DND-41 (cell line): ENCODE measurements around the gene PCBP4.
A peak's percentile ranks its signal among the peaks of the same experiment; 100 is the strongest.

Source experiments
- ATAC-seq: fragments of 200-7000 bp; cut with Tn5 transposase; 3 replicates; pipeline ENCODE4 v1.9.1; 2021; ENCODE audit warnings: low read depth; ENCODE audit not compliant: insufficient read depth
- DNase-seq: peaks from one replicate; pipeline ENCODE4 v3.0.0-alpha.2; 2020
- H2AFZ ChIP-seq: 2 replicates; pipeline ENCODE4 v1.6.0; 2012; ENCODE audit warnings: low read depth, low read length
- H3K27ac ChIP-seq: 2 replicates; pipeline ENCODE4 v1.5.1; 2012; ENCODE audit warnings: low read length, inconsistent platforms
- H3K27me3 ChIP-seq: fragments of 200-600 bp; sonication (generic); 2 replicates; pipeline ENCODE4 v1.6.0; 2012; ENCODE audit warnings: low read length, mild to moderate bottlenecking, inconsistent platforms; ENCODE audit not compliant: insufficient read depth, poor library complexity
- H3K36me3 ChIP-seq: 2 replicates; pipeline ENCODE4 v1.5.1; 2012; ENCODE audit warnings: low read length, inconsistent platforms; ENCODE audit not compliant: insufficient read depth
- H3K4me1 ChIP-seq: 2 replicates; pipeline ENCODE4 v1.5.1; 2012; ENCODE audit warnings: mild to moderate bottlenecking, low read length; ENCODE audit not compliant: insufficient read depth
- H3K4me2 ChIP-seq: 2 replicates; pipeline ENCODE4 v1.6.0; 2012; ENCODE audit warnings: mild to moderate bottlenecking, moderate library complexity, low read length, inconsistent platforms; ENCODE audit not compliant: insufficient read depth
- H3K4me3 ChIP-seq, 2 experiments: fragments of 200-600 bp in 1 of 2; shearing (Covaris generic) in 1 of 2; 2 replicates each; pipeline ENCODE4 v1.5.1; 2012 to 2016; ENCODE audit warnings: inconsistent platforms in 2 of 2, low read length in 2 of 2, mild to moderate bottlenecking in 2 of 2, low read depth in 1 of 2, moderate library complexity in 1 of 2
- H3K79me2 ChIP-seq: 2 replicates; pipeline ENCODE4 v1.6.0; 2012; ENCODE audit warnings: low read length, inconsistent platforms; ENCODE audit not compliant: insufficient read depth
- H3K9ac ChIP-seq: 2 replicates; pipeline ENCODE4 v1.6.0; 2012; ENCODE audit warnings: low read depth, mild to moderate bottlenecking, inconsistent platforms, low read length, moderate library complexity
- H3K9me3 ChIP-seq: 2 replicates; pipeline ENCODE4 v1.5.1; 2012; ENCODE audit warnings: low read length, moderate library complexity, mild to moderate bottlenecking, inconsistent platforms; ENCODE audit not compliant: insufficient read depth, severe bottlenecking
- H4K20me1 ChIP-seq: 2 replicates; pipeline ENCODE4 v1.6.0; 2012; ENCODE audit warnings: low read length; ENCODE audit not compliant: insufficient read depth
- CTCF ChIP-seq: IDR thresholded peaks from 2 replicates; pipeline ENCODE4 v1.5.1; 2012; ENCODE audit warnings: borderline replicate concordance, low read length, moderate library complexity, mild to moderate bottlenecking; ENCODE audit not compliant: poor library complexity, severe bottlenecking; ENCODE audit errors: extremely low read depth
- EZH2 ChIP-seq: IDR thresholded peaks from 3 replicates; pipeline ENCODE4 v1.6.1; 2012; ENCODE audit warnings: borderline replicate concordance, low read depth, mild to moderate bottlenecking, moderate library complexity, low read length, inconsistent platforms; ENCODE audit not compliant: severe bottlenecking

Gene PCBP4

GRCh38 chr3:51944451-51945021 lies 22.7 kb downstream of the PCBP4 start:
- Histone ChIP-seq H3K4me2 (no peak overlapping the region), H3K27me3 (no peaks in the 10 kb centered on the region), H3K36me3 (no peaks in the 10 kb centered on the region; the same call in 1 of the 2 replicates), H2AFZ (no peak overlapping the region), H3K9ac (no peak overlapping the region), H3K4me1 (peaks cover 33% of the 10 kb centered on the region), H3K9me3 (no peaks in the 10 kb centered on the region), H4K20me1 (peaks cover 2% of the 10 kb centered on the region; the same call in 1 of the 2 replicates), H3K27ac (no peak overlapping the region), H3K79me2 (peaks cover 25% of the 10 kb centered on the region), H3K4me3 (no peak overlapping the region)
- no peak for DNase-seq
- no peak for ATAC-seq
- no peak for TF ChIP-seq CTCF
- no peak for TF ChIP-seq EZH2

GRCh38 chr3:51943451-51944391 lies 23.5 kb downstream of the PCBP4 start:
- no peaks in the 10 kb centered on the region for H3K27me3 ChIP-seq
- H3K4me1 ChIP-seq, result peaks cover 41% of the 10 kb centered on the region
- H3K27ac ChIP-seq, result peak overlapping the region; percentile 93; the same call in 1 of the 2 replicates
- H4K20me1 ChIP-seq, result peaks cover 9% of the 10 kb centered on the region
- no peak for TF ChIP-seq EZH2
- no peak for TF ChIP-seq CTCF
- ATAC-seq (no peak), DNase-seq (no peak)
- no peaks in the 10 kb centered on the region for H3K9me3 ChIP-seq
- H3K4me3 ChIP-seq, result 0 out of 4 replicates have a peak overlapping the region, but pooled peaks of 1 of the 2 experiments have one; percentile 79
- H3K79me2 ChIP-seq, result peaks cover 32% of the 10 kb centered on the region
- H2AFZ ChIP-seq, result peak overlapping the region; percentile 98; the same call in 1 of the 2 replicates
- peak overlapping the region; percentile 95 for H3K9ac ChIP-seq
- H3K4me2 ChIP-seq, result peak overlapping the region; percentile 97
- H3K36me3 ChIP-seq, result peaks cover 7% of the 10 kb centered on the region; the same call in 1 of the 2 replicates

GRCh38 chr3:51942603-51943450 lies 24.4 kb downstream of the PCBP4 start:
- no peak for ATAC-seq
- Histone ChIP-seq H3K36me3 (peaks cover 16% of the 10 kb centered on the region), H3K4me2 (peak overlapping the region; percentile 97), H3K9me3 (no peaks in the 10 kb centered on the region), H3K4me3 (peak overlapping the region; percentile 48 to 79; a peak in 3 of 4 replicates), H3K27me3 (no peaks in the 10 kb centered on the region), H3K9ac (peak overlapping the region; percentile 95), H3K27ac (peak overlapping the region; percentile 93), H2AFZ (peak overlapping the region; percentile 98), H3K79me2 (peaks cover 33% of the 10 kb centered on the region), H4K20me1 (peaks cover 13% of the 10 kb centered on the region), H3K4me1 (peaks cover 41% of the 10 kb centered on the region)
- TF ChIP-seq CTCF (no peak), EZH2 (no peak)
- DNase-seq, result peak; percentile 63
